ENCODE results near the gene KCNIP4.
A peak's percentile ranks its signal among the peaks of the same experiment; 100 is the strongest.
"Not testable (repeated sequence)": the region's sequence is repeated elsewhere in the genome, so short reads cannot be mapped to it uniquely, and the experiment has no call there.

The KCNIP4 gene

GRCh38 chr4:20761382-20761781, 1187.2 kb downstream of the KCNIP4 start:
- DNase-seq (ENCODE audit: extremely low spot score, insufficient read length, low read depth) (no peak), FAIRE-seq (no peak)

DNA sequence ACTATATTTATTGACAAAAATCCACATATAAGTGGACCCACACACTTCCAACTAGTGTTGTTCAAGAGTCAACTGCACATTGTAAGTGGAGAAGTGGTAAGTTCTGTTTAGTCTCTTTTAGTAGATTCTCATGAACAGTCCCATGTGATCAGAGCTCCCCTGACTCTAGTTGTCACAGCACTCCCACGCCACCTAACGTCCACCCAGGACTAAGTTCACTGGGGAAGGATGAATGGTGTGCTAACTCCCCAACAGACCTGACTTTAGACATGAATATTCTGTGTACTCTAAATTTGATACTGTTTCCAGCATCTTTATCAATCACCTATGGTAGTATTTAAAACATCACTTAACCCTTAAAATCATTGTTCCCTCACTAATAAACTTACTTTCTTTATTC, 1188.5 kb downstream of the KCNIP4 start:
- DNase-seq (ENCODE audit: extremely low spot score, insufficient read length, low read depth), result no peak

DNA sequence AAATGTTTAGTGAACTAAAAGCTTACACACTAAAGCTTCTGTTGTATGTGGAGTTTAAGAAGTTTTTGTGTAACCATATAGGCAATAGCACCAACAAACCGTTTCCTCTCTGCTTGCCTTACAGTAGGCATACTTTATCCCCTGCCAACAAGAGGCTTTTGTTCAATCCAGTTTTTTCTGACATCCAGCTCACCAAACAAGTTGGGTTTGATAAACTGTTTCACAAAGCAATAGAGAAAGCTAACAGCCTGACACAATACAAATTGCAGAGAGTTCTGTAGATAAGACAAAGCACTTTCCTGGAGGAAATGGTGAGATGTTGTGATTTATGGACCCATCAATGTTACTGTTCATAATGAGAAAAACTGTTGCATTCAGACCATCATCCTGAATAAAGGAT, 1194.5 kb downstream of the KCNIP4 start:
- DNase-seq (ENCODE audit: extremely low spot score, insufficient read length, low read depth) (no peak), FAIRE-seq (no peak)

More for the DNA sequence above, 1188.5 kb downstream of the KCNIP4 start:
- no peak for FAIRE-seq

DNA sequence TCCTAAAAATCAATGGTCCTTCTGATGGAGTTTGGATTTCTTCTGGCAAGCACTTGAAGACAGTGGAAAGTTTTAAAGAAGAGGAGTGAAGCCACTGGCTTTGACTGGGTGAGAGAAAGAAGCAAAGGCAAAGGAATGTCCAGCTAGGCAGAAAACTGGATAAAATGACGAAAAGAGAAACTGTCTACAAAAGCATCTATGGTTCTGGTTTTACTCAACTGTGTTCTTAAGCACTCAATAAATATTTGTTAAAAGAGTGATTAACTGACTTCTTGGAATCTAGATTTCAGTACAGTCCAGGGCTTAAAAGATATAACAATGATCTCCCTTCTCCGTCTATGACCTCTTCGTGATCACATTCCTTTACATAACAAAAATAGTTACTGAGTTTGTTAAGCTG, 1195.9 kb downstream of the KCNIP4 start:
- DNase-seq (ENCODE audit: extremely low spot score, insufficient read length, low read depth) (no peak), FAIRE-seq (no peak)

DNA sequence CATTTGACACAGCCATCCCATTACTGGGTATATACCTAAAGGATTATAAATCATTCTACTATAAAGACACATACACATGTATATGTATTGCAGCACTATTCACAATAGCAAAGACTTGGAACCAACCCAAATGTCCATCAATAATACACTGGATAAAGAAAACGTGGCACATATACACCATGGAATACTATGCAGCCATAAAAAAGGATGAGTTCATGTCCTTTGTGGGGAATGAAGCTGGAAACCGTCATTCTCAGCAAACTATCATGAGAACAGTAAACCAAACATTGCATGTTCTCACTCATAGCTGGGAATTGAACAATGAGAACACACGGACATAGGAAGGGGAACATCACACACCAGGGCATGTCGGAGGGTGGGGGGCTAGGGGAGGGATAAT, 1202.6 kb downstream of the KCNIP4 start:
- not testable (repeated sequence) for DNase-seq (ENCODE audit: extremely low spot score, insufficient read length, low read depth)

DNA sequence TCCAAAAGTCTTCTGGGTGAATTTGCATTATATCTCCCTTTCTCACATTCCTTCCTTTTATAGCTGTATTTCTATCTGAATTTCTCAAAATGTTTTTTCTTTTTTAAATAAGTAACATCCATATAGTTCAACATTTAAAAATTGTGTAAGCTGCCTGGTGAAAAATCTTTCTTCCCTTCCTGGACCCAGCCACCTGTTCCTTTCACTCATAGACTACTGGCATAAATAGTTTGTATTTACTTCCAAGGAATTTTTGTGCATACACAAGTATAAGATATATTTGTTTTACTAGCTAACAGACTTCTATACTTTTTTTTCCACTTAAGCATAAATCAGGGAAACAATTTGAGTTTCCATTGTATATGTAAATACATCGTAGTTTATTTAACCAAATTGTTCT, 1212.6 kb downstream of the KCNIP4 start:
- FAIRE-seq, result no peak
- DNase-seq (ENCODE audit: extremely low spot score, insufficient read length, low read depth), result no peak

More for the DNA sequence above, 1202.6 kb downstream of the KCNIP4 start:
- FAIRE-seq, result not testable (repeated sequence)

DNA sequence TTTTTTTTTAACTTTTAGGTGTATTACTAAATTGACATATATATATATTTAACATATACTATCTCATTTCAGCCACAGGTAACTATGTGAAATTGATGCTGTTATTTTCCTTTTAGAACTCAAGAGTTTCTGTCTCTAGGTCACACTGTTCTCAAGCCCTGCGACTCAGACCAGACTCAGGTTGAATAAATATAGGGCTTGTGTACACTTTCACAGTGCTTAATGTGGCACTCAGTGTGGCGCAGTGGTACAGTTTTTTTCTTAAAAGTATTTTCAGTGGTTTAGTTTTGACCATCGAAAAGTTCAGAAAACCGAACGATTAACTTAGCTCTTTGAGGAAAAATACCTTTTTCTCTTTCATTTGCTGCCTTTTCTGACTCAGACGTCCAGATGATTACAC, 1223.7 kb downstream of the KCNIP4 start:
- no peak for DNase-seq (ENCODE audit: extremely low spot score, insufficient read length, low read depth)
- FAIRE-seq, result no peak

DNA sequence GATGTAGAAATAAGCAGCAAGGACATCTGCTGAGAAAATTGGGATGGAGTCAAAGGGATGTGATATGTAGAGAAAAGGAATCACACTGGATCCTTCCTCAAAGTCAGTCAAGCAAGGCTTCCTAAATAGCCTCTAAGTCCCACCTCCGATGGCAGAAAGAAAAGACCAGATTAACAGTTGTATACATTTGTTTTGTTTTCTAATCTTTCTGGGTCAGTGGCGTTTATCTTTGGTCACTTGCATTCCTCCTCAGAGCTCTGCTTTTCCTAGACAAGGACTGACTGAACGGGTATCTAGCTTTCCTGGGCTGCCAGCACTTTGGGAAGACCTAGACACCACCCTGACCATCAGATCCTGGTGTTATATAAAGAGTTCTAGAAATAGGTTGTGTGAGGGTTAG, 1225.1 kb downstream of the KCNIP4 start:
- DNase-seq (ENCODE audit: extremely low spot score, insufficient read length, low read depth), result no peak

GRCh38 chr4:20723019-20723418, 1225.6 kb downstream of the KCNIP4 start:
- FAIRE-seq (no peak), DNase-seq (ENCODE audit: extremely low spot score, insufficient read length, low read depth) (no peak)

More for the DNA sequence above, 1225.1 kb downstream of the KCNIP4 start:
- no peak for FAIRE-seq

DNA sequence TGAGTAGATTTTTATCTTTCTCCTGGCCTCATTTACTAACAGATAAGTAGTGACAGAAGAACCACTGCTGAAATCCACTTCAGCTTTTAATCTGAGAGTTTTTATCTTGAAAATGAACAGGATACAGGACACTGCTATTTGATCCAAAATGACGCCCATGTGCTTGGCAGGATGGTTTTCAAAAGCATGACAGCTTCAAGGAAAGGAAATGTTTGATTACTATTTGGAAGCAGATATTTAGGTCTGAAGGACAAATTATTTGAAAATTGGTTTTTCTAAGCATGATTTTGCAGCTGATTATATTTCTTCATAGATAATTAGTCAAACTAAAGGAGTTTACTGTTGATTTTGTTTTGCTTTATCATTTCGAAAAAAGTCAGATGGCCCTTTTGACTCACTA, 1237.2 kb downstream of the KCNIP4 start:
- FAIRE-seq, result no peak
- no peak for DNase-seq (ENCODE audit: extremely low spot score, insufficient read length, low read depth)

DNA sequence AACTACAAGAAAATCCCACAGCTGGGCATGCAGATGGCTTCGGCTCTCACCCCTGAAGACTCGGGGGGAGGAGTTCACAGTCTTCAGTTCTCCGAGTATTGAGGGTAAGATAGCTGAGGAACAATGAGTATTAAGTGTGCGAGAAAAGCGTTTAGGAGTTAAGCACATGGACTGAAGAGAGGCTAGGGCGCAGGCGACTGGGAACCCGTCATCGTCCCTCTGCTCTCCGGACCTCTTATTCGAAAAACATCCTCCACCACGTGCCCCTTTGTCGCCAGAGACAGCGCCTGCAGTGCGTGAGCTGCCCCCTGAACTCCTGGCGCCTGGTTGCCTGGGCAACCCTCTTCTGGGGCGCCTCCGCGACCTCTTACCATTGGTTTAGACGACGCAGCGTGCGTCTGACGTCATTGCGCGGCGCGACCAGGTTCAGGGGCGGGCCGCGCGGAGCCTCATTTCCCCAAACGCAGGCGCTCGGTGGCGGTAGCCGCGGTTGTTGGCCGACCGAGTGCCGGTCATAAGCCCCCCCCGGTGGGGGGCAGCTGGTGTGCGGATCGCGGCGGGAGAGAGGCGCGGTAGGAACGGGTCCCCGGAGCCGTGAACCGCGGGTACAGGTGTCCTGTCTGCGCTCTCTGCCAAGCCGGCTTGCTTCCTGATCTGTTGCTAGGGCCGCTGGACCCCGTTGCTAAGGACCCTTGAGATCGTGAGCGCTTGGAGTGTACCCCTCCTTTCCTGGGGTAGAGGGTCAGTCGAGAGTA, 1248.4 kb downstream of the KCNIP4 start, which contains the start of gene PACRGL:
Gene PACRGL, plus strand, starts transcription at position 452 of the 755 bp plus-strand sequence. CDS start 4,024 bp downstream, outside the sequence.
- DNase-seq (ENCODE audit: extremely low spot score, insufficient read length, low read depth) (peak; percentile 79), FAIRE-seq (peak; percentile 96)

GRCh38 chr4:20698820-20699219, 1249.8 kb downstream of the KCNIP4 start:
- DNase-seq (ENCODE audit: extremely low spot score, insufficient read length, low read depth) (no peak), FAIRE-seq (no peak)

GRCh38 chr4:20698382-20698781, 1250.2 kb downstream of the KCNIP4 start:
- FAIRE-seq, result no peak
- DNase-seq (ENCODE audit: extremely low spot score, insufficient read length, low read depth), result no peak

GRCh38 chr4:20696815-20697214, 1251.8 kb downstream of the KCNIP4 start:
- DNase-seq (ENCODE audit: extremely low spot score, insufficient read length, low read depth) (no peak), FAIRE-seq (no peak)

GRCh38 chr4:20687864-20688263, 1260.7 kb downstream of the KCNIP4 start:
- no peak for DNase-seq (ENCODE audit: extremely low spot score, insufficient read length, low read depth)
- no peak for FAIRE-seq

- peak; percentile 76 for FAIRE-seq
- DNase-seq (ENCODE audit: extremely low spot score, insufficient read length, low read depth), result no peak
Observed at GRCh38 chr4:20684852-20685763, 1263.5 kb downstream of the KCNIP4 start.

DNA sequence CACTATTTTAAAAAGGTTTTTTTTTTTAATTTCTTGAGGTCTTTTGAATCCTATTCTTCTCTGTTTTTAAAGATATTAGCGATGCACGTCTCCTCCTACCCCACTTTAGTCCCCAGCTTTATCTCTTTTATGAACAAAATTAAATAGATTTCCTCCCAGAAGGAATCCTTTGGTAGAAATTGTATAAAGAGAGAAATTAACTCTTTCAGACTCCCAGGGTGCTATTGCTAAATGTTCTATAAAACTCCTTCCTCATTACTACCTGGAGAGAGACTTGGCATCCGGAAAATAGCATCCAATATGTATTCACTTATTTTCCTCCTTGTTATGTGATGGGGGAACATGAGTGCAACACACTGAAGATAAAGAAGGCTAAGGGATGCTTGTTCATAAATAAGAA, 1264.8 kb downstream of the KCNIP4 start:
- DNase-seq (ENCODE audit: extremely low spot score, insufficient read length, low read depth), result no peak
- FAIRE-seq, result no peak

DNA sequence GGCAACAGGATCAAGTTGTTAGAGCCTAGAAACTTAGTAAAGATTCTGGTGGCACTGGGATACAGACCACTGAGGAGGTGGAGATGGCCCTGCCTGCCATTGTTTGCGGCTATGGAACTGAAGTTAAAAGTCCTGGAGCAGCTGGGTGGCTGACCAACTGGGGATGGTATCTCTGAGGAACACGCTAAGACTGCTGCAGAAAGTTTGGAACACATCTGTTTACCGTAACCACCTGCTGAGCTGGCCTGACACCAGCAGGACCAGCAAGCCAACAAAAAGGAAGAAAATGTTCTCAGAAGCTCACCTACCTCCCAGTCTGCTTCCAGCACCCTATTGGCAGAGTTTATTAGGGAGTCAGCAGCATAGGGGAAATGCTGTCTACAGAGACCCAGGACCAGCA, 1265.7 kb downstream of the KCNIP4 start:
- DNase-seq (ENCODE audit: extremely low spot score, insufficient read length, low read depth), result no peak
- FAIRE-seq, result no peak

- FAIRE-seq (no peak), DNase-seq (ENCODE audit: extremely low spot score, insufficient read length, low read depth) (no peak)
Observed at GRCh38 chr4:20681271-20681670, 1267.3 kb downstream of the KCNIP4 start.

GRCh38 chr4:20680736-20681135, 1267.8 kb downstream of the KCNIP4 start:
- FAIRE-seq (no peak), DNase-seq (ENCODE audit: extremely low spot score, insufficient read length, low read depth) (no peak)

DNA sequence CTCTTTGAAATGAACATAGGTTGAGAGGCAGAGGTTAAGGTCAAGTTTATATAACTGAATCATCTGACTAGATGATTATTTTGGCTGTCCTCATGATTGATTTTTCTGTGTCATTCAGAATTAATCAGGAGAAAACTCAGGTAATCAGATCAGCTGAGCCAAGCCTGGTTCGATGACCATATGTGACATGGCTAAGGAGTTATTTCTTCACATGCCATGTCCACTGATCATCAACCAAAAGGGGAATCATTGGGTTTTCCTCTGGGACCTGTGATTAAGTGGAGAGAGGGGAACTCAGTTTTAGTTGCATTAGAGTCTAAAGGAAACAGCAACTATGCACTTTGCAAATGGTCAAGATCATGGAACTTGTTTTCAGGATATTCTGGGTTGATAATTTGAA, 1268.6 kb downstream of the KCNIP4 start:
- DNase-seq (ENCODE audit: extremely low spot score, insufficient read length, low read depth), result no peak
- no peak for FAIRE-seq
